HG02973 (cell line): ENCODE results near the gene FGF11.

Experiments used
- ATAC-seq: cut with Tn5 transposase; IDR thresholded peaks from one replicate; pipeline ENCODE4 v1.9.1; 2021; ENCODE audit warnings: moderate library complexity; ENCODE audit not compliant: unreplicated experiment

The FGF11 gene

GRCh38 chr17:7429722-7430121 is 9.6 kb upstream of the FGF11 start:
- ATAC-seq = no peak

GRCh38 chr17:7431231-7431630 is 8.1 kb upstream of the FGF11 start:
- ATAC-seq = no peak

GRCh38 chr17:7432296-7432695 is 7.0 kb upstream of the FGF11 start:
- no peak for ATAC-seq

GRCh38 chr17:7435676-7436555 is 3.4 kb upstream of the FGF11 start:
- ATAC-seq = peak; percentile 24

GRCh38 chr17:7436556-7437368 is 2.5 kb upstream of the FGF11 start:
- no peak for ATAC-seq

GRCh38 chr17:7437369-7437863 is 1.9 kb upstream of the FGF11 start:
- no peak for ATAC-seq

- no peak for ATAC-seq
Observed at GRCh38 chr17:7437950-7438614, 1.2 kb upstream of the FGF11 start.

- no peak for ATAC-seq
Observed at GRCh38 chr17:7438656-7439460, 454 bp upstream of the FGF11 start.

- no peak for ATAC-seq
Observed at GRCh38 chr17:7440113-7440833, 961 bp downstream of the FGF11 start.

GRCh38 chr17:7440834-7441195 is 1.5 kb downstream of the FGF11 start:
- no peak for ATAC-seq

- no peak for ATAC-seq
Observed at GRCh38 chr17:7441266-7441665, 2.0 kb downstream of the FGF11 start.

- no peak for ATAC-seq
Observed at GRCh38 chr17:7442142-7442541, 2.8 kb downstream of the FGF11 start.

- ATAC-seq = no peak
Observed at GRCh38 chr17:7443499-7444485, 4.5 kb downstream of the FGF11 start.

GRCh38 chr17:7444682-7445618 is 5.6 kb downstream of the FGF11 start, which contains the start of gene CHRNB1:
Gene CHRNB1 (plus strand): TSS chr17:7445061. CDS start chr17:7445128, 67 bp downstream.
- no peak for ATAC-seq

- ATAC-seq = no peak
Observed at GRCh38 chr17:7445619-7445968, 6.3 kb downstream of the FGF11 start.

GRCh38 chr17:7448461-7448860 is 9.1 kb downstream of the FGF11 start:
- no peak for ATAC-seq

GRCh38 chr17:7459961-7460545 is 20.7 kb downstream of the FGF11 start:
- ATAC-seq = no peak
